ENCODE results near the gene ABCG5.

ABCG5 gene

GRCh38 chr2:43777306-43777926, 61.2 kb downstream of the ABCG5 start:
- no peak overlapping the region for H3K4me3 ChIP-seq (ENCODE audit: low read depth, low read length)
- no peak for TF ChIP-seq CTCF (IDR thresholded peaks at IDR 0.05; ENCODE audit: low read depth, low read length)
- H3K27ac ChIP-seq, result no peak overlapping the region
- H3K9me3 ChIP-seq (ENCODE audit: severe bottlenecking), result no peaks in the 10 kb centered on the region
- H3K36me3 ChIP-seq, result no peaks in the 10 kb centered on the region
- no peak for DNase-seq
- H3K27me3 ChIP-seq (ENCODE audit: insufficient read depth, low read depth, severe bottlenecking), result no peaks in the 10 kb centered on the region

GRCh38 chr2:43776324-43776723, 62.3 kb downstream of the ABCG5 start:
- H3K9me3 ChIP-seq (ENCODE audit: severe bottlenecking), result no peaks in the 10 kb centered on the region
- H3K27ac ChIP-seq, result no peak overlapping the region
- no peak for TF ChIP-seq CTCF (IDR thresholded peaks at IDR 0.05; ENCODE audit: low read depth, low read length)
- no peak overlapping the region for H3K4me3 ChIP-seq (ENCODE audit: low read depth, low read length)
- no peaks in the 10 kb centered on the region for H3K27me3 ChIP-seq (ENCODE audit: insufficient read depth, low read depth, severe bottlenecking)
- H3K36me3 ChIP-seq, result no peaks in the 10 kb centered on the region
- no peak for DNase-seq

GRCh38 chr2:43774617-43775016, 64.0 kb downstream of the ABCG5 start:
- no peak for TF ChIP-seq CTCF (IDR thresholded peaks at IDR 0.05; ENCODE audit: low read depth, low read length)
- peak overlapping the region; percentile 65 for H3K4me3 ChIP-seq (ENCODE audit: low read depth, low read length)
- H3K9me3 ChIP-seq (ENCODE audit: severe bottlenecking), result no peaks in the 10 kb centered on the region
- H3K36me3 ChIP-seq, result no peaks in the 10 kb centered on the region
- H3K27ac ChIP-seq, result peak overlapping the region; percentile 62
- DNase-seq, result no peak
- H3K27me3 ChIP-seq (ENCODE audit: insufficient read depth, low read depth, severe bottlenecking), result no peaks in the 10 kb centered on the region

GRCh38 chr2:43773876-43774613, 64.6 kb downstream of the ABCG5 start, which contains the start of gene DYNC2LI1:
TSS of gene DYNC2LI1 (plus strand) at chr2:43774039. CDS start at chr2:43774139, 100 bp downstream.
- peak within 1 kb of the TSS; percentile 62 for H3K27ac ChIP-seq
- H3K4me3 ChIP-seq (ENCODE audit: low read depth, low read length), result peak within 1 kb of the TSS; percentile 65
- peak; percentile 96 for DNase-seq
- no peaks in the 10 kb centered on the region for H3K9me3 ChIP-seq (ENCODE audit: severe bottlenecking)
- no peaks in the 10 kb centered on the region for H3K27me3 ChIP-seq (ENCODE audit: insufficient read depth, low read depth, severe bottlenecking)
- no peaks in the 10 kb centered on the region for H3K36me3 ChIP-seq
- TF ChIP-seq CTCF (IDR thresholded peaks at IDR 0.05; ENCODE audit: low read depth, low read length), result no peak

GRCh38 chr2:43766006-43766405, 72.6 kb downstream of the ABCG5 start:
- DNase-seq, result no peak
- TF ChIP-seq CTCF (IDR thresholded peaks at IDR 0.05; ENCODE audit: low read depth, low read length), result no peak
- Histone ChIP-seq H3K9me3 (ENCODE audit: severe bottlenecking) (no peaks in the 10 kb centered on the region), H3K27ac (no peak overlapping the region), H3K36me3 (no peaks in the 10 kb centered on the region), H3K4me3 (ENCODE audit: low read depth, low read length) (no peak overlapping the region), H3K27me3 (ENCODE audit: insufficient read depth, low read depth, severe bottlenecking) (no peaks in the 10 kb centered on the region)

Data from WERI-Rb-1 (cell line).